Ovary (tissue), 3 donors: ENCODE data around the gene RTKN.

Source experiments
- CTCF ChIP-seq, 3 donors: fragments of 450-650 bp in 2 of 3; fragments of 200-600 bp in 1 of 3; IDR thresholded peaks; one replicate each; pipeline versions ENCODE4 v1.5.1 to v1.8.0; 2016 to 2022; ENCODE audit warnings: antibody characterized with exemption in 3 of 3, mild to moderate bottlenecking in 1 of 3
- POLR2A ChIP-seq: fragments of 450-650 bp; IDR thresholded peaks from one replicate; pipeline ENCODE4 v1.6.1; 2017; ENCODE audit warnings: antibody characterized with exemption, mild to moderate bottlenecking, moderate library complexity
- donor health status: DM: no; HTN: no; CAD: no.

- TF ChIP-seq CTCF (IDR thresholded peaks at IDR 0.05) (no peak), POLR2A (no peak)
These were observed 17.2 kb upstream of the RTKN start for GRCh38 chr2:74458938-74459363.
